PFSK-1 (cell line): ENCODE data around the gene LRFN4.

Experiments used
- FOXP2 ChIP-seq: optimal IDR thresholded peaks from 2 replicates; pipeline ENCODE3; 2011; ENCODE audit warnings: borderline replicate concordance, control low read depth, inconsistent platforms; ENCODE audit not compliant: insufficient read depth; ENCODE audit errors: extremely low read length, extremely low read depth
- POLR2AphosphoS5 ChIP-seq: IDR thresholded peaks from 2 replicates; pipeline ENCODE4 v1.6.1; 2012; ENCODE audit warnings: low read depth, mild to moderate bottlenecking, control low read depth, low read length, moderate library complexity
- REST ChIP-seq, 2 experiments: IDR thresholded peaks; 2 replicates each; pipeline versions ENCODE4 v1.6.1 to v1.8.0; 2011 to 2012; ENCODE audit warnings: low read depth in 2 of 2, low read length in 2 of 2, control low read depth in 1 of 2, inconsistent platforms in 1 of 2, mild to moderate bottlenecking in 1 of 2, moderate library complexity in 1 of 2; ENCODE audit not compliant: insufficient read depth in 1 of 2
- SIN3A ChIP-seq: IDR thresholded peaks from 2 replicates; pipeline ENCODE4 v1.6.1; 2012; ENCODE audit warnings: mild to moderate bottlenecking, low read length, moderate library complexity, borderline replicate concordance; ENCODE audit not compliant: insufficient read depth
- TAF1 ChIP-seq: IDR thresholded peaks from 2 replicates; pipeline ENCODE4 v1.6.1; 2012; ENCODE audit warnings: low read length, control low read depth, borderline replicate concordance; ENCODE audit not compliant: insufficient read depth

LRFN4 gene

GRCh38 chr11:66842896-66843775 is 13.7 kb upstream of the LRFN4 start, which contains the start of gene RCE1:
Gene RCE1 (plus strand): TSS chr11:66843441. CDS start chr11:66843456, 15 bp downstream.
- TF ChIP-seq REST (IDR thresholded peaks at IDR 0.05; ENCODE audit: insufficient read depth in 1 of 2, low read depth in 2 of 2, low read length in 2 of 2): no peak
- TF ChIP-seq FOXP2: peak; percentile 95
- TF ChIP-seq SIN3A: no peak
- TF ChIP-seq TAF1: peak; percentile 58; the same call in 1 of the 2 replicates
- peak; percentile 93 for TF ChIP-seq POLR2AphosphoS5

GRCh38 chr11:66843776-66844495 is 12.9 kb upstream of the LRFN4 start:
- TF ChIP-seq SIN3A: 0 out of 2 replicates have a peak, but pooled peaks have one; percentile 42
- TF ChIP-seq FOXP2: no peak
- peak in 1 of 2 experiments; percentile 45; a peak in 1 of 4 replicates for TF ChIP-seq REST (IDR thresholded peaks at IDR 0.05; ENCODE audit: insufficient read depth in 1 of 2, low read depth in 2 of 2, low read length in 2 of 2)
- 0 out of 2 replicates have a peak, but pooled peaks have one; percentile 28 for TF ChIP-seq TAF1
- TF ChIP-seq POLR2AphosphoS5: no peak

- TF ChIP-seq TAF1: no peak
- TF ChIP-seq POLR2AphosphoS5: no peak
Measured at GRCh38 chr11:66844496-66845142, 12.2 kb upstream of the LRFN4 start.

GRCh38 chr11:66845143-66845875 is 11.6 kb upstream of the LRFN4 start:
- no peak for TF ChIP-seq REST (IDR thresholded peaks at IDR 0.05; ENCODE audit: insufficient read depth in 1 of 2, low read depth in 2 of 2, low read length in 2 of 2)
- no peak for TF ChIP-seq SIN3A
- TF ChIP-seq POLR2AphosphoS5: no peak
- TF ChIP-seq FOXP2: no peak

- no peak for TF ChIP-seq SIN3A
- TF ChIP-seq POLR2AphosphoS5: no peak
- TF ChIP-seq REST (IDR thresholded peaks at IDR 0.05; ENCODE audit: insufficient read depth in 1 of 2, low read depth in 2 of 2, low read length in 2 of 2): no peak
- no peak for TF ChIP-seq TAF1
- TF ChIP-seq FOXP2: no peak
Measured at GRCh38 chr11:66845876-66846212, 11.0 kb upstream of the LRFN4 start.
